DMS 273 (cell line): ENCODE data around the gene TSPAN14.
"Not testable (repeated sequence)": the region's sequence is repeated elsewhere in the genome, so short reads cannot be mapped to it uniquely, and the experiment has no call there.

Experiments used
- DNase-seq: peaks from one replicate; lab custom pipeline; 2025; ENCODE audit not compliant: unreplicated experiment; lab: John Stamatoyannopoulos, UW

Gene TSPAN14

DNA sequence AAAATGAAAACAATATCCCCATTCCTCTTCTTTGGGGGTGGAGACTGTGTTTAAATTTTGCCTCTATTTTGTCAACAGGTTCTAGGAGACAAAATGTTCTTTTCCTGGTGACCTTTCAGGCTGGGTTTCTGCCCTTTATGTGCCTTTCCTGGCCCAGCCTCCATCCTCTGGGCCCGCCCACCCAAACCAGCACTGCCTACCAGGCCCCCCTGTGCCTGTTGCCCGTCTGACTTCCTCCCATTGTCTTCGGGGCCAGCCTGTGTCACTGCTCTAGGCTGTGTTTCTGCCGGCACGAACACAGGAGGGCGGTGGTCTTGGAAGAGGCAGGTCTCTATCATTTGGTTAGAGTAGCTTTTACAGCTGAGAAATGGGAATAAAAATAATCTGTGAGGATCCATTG is 13.9 kb downstream of the TSPAN14 start:
- no peak for DNase-seq

DNA sequence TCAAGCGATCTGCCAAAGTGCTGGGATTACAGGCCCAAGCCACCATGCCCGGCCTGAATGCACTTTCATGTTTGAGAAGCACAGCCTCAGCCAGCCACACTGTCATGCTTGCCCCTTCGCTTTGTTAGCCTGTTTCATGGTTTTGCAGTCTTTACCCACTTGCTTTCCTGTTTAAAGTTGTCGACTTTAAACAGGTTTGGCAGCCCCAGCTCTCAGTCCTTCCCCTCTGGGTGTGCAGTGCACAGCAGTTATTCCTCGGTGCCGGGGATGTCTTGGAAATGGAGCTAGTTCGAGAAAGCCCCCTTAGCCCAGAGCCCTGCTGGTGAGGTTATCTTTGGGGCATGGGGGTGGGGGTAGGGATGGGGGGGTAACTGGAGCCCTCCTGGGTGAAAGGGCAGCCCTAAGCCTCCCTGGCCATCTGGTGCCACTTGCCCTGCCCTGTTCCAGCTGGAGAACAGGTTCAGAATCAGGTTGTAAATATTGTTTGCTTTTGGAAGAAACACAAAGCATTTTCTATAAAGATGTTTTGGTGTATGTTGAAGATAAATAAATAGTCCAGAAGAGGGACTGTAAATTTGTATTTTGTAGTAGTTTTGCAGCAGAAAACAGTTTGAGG is 14.8 kb downstream of the TSPAN14 start:
- peak; percentile 54 for DNase-seq

DNA sequence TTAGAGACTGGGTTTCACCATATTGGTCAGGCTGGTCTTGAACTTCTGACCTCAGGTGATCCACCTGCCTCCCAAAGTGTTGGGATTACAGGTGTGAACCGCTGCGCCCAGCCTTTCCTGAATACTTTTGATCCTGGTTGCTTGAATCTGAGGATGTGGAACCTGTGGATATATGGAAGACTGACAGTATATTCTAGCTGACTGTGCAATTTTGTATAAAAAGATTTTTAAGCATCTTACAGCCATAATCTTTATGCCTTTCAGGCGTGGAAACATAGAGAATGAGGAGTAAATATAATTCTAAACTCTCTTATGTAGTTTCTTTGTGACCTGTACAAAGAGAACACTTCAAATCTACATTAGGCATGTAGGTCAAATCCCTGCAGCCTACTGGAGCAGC is 16.2 kb downstream of the TSPAN14 start:
- no peak for DNase-seq

GRCh38 chr10:80471001-80471400 is 16.9 kb downstream of the TSPAN14 start:
- no peak for DNase-seq

DNA sequence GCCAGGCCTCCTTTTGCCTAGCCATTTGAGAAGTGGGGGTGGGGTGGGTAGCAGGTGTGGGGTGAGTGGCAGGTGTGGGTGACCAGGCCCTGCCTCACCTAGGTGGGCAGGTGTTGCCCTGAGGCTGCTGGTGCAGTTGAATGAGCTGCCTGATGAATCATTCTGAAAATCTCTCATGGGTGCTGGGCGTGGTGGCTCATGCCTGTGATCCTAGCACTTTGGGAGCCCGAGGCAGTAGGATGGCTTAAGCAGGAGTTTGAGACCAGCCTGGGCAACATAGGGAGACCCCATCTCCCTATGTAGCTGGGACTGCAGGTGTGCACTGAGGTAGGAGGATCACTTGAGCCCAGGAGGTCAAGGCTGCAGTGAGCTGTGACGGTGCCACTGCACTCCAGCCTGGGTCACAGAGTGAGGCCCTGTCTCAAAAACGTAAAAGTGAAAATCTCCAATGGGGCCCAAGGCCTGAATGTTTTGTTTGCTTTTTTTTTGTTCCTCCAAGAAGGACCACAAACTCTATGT is 17.7 kb downstream of the TSPAN14 start:
- no peak for DNase-seq

DNA sequence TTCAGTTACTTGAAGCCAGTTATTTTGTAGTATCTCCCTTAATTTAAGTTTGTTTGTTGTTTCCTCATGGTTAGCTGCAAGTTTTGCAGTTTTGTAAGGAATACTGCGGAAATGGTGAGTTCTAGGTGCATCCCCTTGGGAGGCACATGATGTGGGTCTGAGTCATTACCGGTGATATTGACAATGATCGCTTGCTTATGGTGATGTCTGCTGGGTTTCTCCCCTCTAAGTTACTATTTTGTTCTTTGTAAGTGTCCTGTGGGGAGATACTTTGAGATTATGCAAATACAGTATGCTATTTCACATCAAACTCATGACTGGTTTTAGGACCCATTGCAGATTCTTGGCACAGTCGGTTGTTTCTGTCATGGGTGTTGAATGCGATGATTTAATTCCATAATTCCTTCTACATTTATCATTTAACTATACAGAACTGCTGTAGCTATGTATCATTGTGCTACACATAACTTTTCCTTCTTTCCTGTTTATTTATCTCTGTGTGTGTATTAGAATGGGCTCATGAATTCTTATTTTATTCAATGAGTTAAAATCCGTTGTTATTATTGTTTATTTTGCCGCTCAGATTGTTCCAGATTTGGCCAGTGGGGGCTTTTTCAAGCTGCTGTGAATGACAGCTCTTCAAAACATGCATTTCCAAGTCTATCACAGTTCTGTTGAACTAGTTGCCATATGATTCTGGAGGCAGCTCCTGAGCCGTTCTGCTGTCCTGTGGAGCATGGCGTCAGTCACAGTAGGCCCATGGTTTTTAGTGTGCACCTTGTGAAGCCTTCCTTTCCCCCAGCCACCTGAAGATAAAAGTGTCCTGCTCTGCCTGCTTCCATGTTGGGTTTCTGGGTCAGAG is 18.4 kb downstream of the TSPAN14 start:
- DNase-seq, result no peak

DNA sequence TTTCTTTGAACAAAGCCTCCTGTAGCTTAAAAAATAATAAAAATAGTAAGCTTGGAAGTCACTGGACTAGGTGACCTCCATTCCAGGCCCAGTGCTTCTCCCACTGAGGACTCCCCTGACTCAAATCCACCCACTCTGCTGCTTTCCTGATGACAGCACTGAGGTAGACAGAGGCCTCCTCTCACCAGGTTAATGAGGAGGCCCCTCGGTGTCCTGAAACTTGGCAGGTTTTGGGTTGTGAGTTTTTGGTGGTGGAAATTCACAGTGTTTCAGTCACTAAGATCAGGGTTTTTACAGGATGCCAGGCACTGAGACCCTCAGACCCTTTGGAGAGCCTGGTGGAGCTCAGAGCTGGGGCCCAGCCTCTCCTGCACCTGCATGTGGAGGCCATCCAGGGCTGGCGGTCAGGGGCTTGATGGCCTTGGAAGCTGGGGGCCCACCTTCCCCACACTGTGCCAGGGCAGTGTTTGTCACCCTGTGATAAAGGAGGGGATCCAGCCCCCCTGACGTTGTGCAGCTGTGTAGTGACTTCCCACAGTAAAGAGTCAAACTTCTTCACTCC is 19.1 kb downstream of the TSPAN14 start:
- no peak for DNase-seq

DNA sequence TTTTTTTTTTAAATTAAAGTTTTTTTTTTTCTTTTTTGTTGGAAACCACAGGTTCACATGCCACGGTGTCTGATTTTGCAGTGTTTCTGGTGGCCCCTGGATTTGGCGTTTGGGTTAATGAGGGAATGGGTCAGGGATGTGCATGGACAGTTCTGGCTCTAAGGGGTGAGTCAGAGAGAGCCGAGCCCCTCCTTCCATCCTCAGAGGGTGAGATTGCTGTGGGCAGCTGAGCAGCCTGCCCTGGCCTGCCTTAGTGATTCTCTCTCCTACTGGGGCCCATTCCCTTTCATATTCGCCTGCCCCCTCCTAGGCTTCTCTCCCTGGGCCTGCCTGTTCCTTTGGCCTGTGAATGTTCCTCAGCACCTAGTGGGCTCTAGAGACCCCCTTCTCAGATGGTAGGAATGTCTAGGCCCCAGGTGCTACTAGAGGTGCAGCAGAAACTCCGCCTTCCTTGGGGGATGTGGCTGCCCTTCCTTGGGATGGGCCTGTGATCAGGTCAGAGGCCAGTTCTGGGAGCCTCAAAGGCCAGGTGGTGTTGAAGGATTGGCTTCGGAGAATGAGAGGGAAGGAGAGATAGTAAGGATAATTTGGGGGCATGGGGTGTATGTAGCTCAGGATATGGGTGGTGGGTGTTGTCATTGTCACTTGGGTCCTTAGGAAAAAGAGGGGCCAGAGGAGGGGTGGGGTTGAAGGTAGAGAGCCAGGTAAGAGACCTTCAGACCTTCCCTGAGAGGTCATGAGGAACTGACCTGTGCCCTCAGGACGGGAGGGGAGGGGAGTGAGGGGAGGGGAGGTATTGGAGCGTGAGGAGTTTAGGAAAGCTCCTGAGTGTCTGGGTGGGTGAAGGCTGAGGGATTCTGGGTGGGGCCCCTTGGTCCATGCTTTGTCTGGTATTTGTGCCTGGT is 19.8 kb downstream of the TSPAN14 start:
- DNase-seq, result no peak

DNA sequence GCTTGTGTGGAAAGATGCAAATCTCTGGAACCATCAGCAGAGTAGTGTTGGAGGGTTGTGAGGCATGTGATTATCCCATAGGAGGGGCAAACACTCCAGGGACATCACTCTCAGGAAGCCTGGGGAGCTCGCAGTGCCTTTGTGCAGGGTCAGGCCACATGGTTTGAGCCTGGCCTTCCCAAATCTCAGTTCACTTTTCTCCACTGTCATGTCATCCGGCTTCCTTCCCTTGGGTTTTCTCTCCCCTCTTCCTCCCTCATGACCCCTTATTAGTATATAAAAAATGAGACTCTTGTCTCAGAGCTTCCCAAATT is 20.4 kb downstream of the TSPAN14 start:
- no peak for DNase-seq

DNA sequence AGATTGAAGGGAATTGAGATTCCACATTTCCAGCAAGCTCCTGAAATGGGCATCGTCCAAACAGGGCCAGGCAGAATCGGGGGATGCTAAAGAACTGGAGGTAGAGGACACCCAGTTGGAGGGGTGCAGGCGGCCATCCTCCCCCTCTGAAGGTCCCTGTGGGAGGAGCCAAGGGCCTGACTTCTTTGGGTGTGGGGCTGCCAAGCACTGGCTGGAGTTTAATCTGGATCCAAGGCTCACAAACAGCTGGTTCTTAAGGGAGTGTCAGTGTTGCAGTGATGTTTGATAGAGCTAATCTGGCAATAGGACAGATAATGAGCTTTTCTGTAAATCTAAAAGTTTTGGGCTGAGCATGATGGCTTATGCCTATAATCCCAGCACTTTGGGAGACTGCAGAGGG is 20.8 kb downstream of the TSPAN14 start:
- DNase-seq, result no peak

GRCh38 chr10:80475641-80476040 is 21.5 kb downstream of the TSPAN14 start:
- not testable (repeated sequence) for DNase-seq

DNA sequence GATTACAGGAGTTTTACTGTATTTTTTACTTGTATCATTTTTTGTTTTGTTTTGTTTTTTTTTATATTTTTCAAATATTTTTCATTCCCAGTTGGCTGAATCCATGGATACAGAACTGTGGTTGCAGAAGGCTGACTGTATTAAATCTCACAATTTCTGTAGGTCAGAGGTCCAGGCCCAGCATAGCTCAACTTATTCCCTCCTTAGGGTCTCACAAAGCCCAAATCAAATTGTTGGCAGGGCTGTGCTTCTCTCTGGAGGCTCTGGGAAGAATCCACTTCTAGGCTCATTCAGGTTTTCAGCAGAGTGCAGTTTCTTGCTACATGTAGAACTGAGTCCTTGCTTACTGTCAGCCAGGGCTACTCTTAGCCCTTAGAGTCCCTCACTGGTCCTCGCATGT is 22.6 kb downstream of the TSPAN14 start:
- DNase-seq, result no peak

DNA sequence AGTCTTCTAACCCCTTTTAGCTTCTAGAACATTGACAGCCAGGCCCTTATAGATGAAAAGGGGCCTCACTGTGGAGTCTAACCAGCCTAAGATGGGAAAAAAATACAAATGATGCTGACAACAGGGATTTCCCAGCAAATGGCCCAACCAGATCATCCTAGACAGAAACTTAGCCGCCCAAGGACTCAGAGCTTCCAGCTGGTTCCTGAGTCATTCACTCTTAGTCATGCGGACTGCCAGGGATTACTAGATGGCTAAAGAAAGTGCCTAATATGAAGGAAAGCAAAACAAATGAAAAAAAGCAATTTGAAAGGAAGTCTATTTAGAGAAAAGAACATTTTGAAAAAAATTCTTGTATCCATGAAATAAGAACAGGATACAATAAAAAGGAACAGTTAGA is 23.7 kb downstream of the TSPAN14 start:
- DNase-seq, result no peak

GRCh38 chr10:80480373-80480772 is 26.3 kb downstream of the TSPAN14 start:
- not testable (repeated sequence) for DNase-seq

DNA sequence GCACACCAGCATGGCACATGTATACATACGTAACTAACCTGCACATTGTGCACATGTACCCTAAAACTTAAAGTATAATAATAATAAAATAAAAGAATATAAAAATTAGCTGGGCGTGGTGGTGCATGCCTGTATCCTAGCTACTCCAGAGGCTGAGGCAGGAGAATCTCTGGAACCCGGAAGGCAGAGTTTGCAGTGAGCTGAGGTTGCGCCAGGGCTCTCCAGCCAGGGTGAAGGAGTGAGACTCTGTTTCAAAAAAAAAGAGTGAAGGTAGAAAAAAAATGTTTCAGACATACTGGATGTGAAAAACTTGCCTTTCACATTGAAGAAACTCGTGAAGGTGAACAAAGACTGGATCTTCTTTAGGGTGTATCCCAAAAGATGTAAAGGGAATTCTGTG is 26.7 kb downstream of the TSPAN14 start:
- DNase-seq, result no peak

GRCh38 chr10:80484243-80484642 is 30.1 kb downstream of the TSPAN14 start:
- DNase-seq, result no peak

GRCh38 chr10:80484676-80485075 is 30.6 kb downstream of the TSPAN14 start:
- DNase-seq, result no peak

DNA sequence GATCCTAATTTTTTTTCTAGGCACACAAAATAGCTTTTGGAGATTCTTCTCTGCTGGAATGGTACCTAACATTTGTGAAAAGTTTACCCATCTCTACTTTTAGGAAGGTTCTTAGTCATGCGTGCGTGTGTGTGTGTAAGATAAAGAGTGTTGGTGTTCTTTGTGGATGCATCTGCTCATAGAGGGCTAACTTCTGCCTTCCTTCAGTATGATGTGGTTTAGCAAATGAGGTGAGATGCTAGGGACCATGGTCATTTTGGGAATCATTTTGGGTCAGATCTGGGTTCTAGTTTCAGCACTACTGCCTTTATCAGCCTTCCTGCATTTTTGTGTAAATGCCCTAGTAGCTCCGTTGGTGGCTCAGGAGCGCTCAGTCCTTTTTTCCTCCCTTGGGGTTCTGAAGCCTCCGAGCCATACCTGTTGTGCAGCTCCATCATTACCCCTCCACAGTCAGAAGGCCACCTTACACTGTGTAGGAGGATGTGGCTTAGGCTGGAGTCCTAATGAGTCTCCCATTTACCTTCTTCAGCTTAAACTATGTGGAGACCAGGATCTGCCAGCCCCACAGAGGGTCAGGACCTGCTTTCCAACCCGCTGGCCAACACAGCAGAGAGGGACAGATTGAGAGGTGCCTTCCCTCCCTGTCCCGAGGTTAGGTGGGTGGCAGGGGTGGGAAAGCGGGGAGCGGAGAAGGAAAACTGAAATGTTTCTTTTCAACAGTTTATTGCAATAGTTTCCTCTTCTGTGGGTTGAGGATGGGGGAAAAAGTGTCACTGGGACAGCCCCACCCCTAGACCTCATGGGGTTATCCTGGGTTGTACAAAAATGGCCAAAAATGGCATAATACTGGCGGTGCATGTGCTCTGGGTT is 31.2 kb downstream of the TSPAN14 start:
- no peak for DNase-seq

DNA sequence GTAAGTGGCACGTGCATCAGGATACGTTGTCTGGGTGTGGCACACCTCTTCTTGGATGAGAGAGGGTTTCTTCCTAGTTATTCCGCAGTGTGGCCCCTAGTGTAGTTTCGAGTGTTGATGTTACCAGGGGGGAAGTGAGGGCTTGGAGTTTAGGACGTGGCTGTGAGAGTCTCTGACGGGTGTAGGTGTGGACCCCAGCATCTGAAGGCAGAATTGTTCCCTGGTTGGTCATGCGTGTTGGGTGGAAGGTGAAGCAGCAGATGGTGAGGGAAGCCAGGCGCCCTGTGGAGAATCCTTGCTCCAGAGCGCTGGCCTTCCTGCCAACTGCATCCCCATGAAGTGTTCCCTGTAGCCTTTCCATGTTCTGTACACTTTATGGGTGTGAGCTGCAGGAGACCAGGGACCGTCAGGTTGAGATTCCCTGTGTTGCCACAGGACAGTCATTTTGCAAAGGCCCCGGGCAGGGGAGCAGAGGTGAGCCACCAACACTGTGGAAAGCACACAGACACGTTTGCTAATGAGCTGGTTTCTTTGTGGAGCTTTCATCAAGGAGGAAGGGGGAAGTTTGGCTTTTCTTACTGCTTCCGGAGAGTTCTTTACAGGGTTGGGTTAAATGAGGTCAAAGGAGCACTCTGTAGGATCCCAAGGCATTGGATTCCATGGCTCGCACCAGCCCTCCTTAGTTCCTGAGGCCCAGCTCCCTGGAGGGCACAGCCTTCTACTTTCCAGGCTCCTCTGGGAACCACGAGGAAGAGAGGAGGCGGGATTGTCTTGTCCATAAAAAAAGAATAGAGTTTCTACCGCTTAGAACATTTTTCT is 32.0 kb downstream of the TSPAN14 start:
- peak; percentile 20 for DNase-seq
